ENCODE measurements around the gene FHAD1.

The FHAD1 gene

GRCh38 chr1:15402809-15403450, 155.9 kb downstream of the FHAD1 start:
- no peak for DNase-seq (ENCODE audit: low spot score in 2 of 2)
- Mint-ChIP-seq H3K27me3 (no peaks in the 10 kb centered on the region), H3K4me3 (no peak overlapping the region), H3K4me1 (peaks cover 4% of the 10 kb centered on the region), H3K9me3 (peaks cover 3% of the 10 kb centered on the region), H3K27ac (no peak overlapping the region), H3K36me3 (peaks cover 2% of the 10 kb centered on the region)
- no peak for ATAC-seq (ENCODE audit: low read depth)

- H3K27ac Mint-ChIP-seq, result no peak overlapping the region
Observed at GRCh38 chr1:15403962-15404580, 157.0 kb downstream of the FHAD1 start.

GRCh38 chr1:15405106-15405850, 158.3 kb downstream of the FHAD1 start:
- DNase-seq (ENCODE audit: low spot score in 2 of 2), result no peak
- no peaks in the 10 kb centered on the region for H3K9me3 Mint-ChIP-seq
- H3K4me3 Mint-ChIP-seq, result no peak overlapping the region
- no peak overlapping the region for H3K27ac Mint-ChIP-seq
- no peak for ATAC-seq (ENCODE audit: low read depth)
- no peaks in the 10 kb centered on the region for H3K27me3 Mint-ChIP-seq
- H3K36me3 Mint-ChIP-seq, result no peaks in the 10 kb centered on the region
- peaks cover 9% of the 10 kb centered on the region for H3K4me1 Mint-ChIP-seq

More at GRCh38 chr1:15403962-15404580, 157.0 kb downstream of the FHAD1 start:
- peaks cover 3% of the 10 kb centered on the region for H3K9me3 Mint-ChIP-seq
- H3K4me1 Mint-ChIP-seq, result peaks cover 6% of the 10 kb centered on the region
- ATAC-seq (ENCODE audit: low read depth) (no peak), DNase-seq (ENCODE audit: low spot score in 2 of 2) (no peak)
- H3K27me3 Mint-ChIP-seq, result no peaks in the 10 kb centered on the region
- no peak overlapping the region for H3K4me3 Mint-ChIP-seq
- no peaks in the 10 kb centered on the region for H3K36me3 Mint-ChIP-seq

- H3K9me3 Mint-ChIP-seq, result no peaks in the 10 kb centered on the region
- H3K27me3 Mint-ChIP-seq, result no peaks in the 10 kb centered on the region
- H3K27ac Mint-ChIP-seq, result peak overlapping the region; percentile 99
- ATAC-seq (ENCODE audit: low read depth), result no peak
- peaks cover 21% of the 10 kb centered on the region for H3K4me1 Mint-ChIP-seq
- no peak overlapping the region for H3K4me3 Mint-ChIP-seq
- H3K36me3 Mint-ChIP-seq, result peaks cover 2% of the 10 kb centered on the region
- no peak for DNase-seq (ENCODE audit: low spot score in 2 of 2)
Observed at GRCh38 chr1:15406614-15407559, 159.9 kb downstream of the FHAD1 start.

GRCh38 chr1:15407580-15407979, 160.6 kb downstream of the FHAD1 start:
- DNase-seq (ENCODE audit: low spot score in 2 of 2) (no peak), ATAC-seq (ENCODE audit: low read depth) (no peak)
- Mint-ChIP-seq H3K27me3 (no peaks in the 10 kb centered on the region), H3K4me1 (peaks cover 24% of the 10 kb centered on the region), H3K36me3 (peaks cover 2% of the 10 kb centered on the region), H3K27ac (peak overlapping the region; percentile 99), H3K4me3 (no peak overlapping the region), H3K9me3 (no peaks in the 10 kb centered on the region)

- no peaks in the 10 kb centered on the region for H3K27me3 Mint-ChIP-seq
- DNase-seq (ENCODE audit: low spot score in 2 of 2) (peak in 1 of 2 donors; percentile 79), ATAC-seq (ENCODE audit: low read depth) (peak; percentile 2)
- H3K4me1 Mint-ChIP-seq, result peaks cover 26% of the 10 kb centered on the region
- H3K27ac Mint-ChIP-seq, result peak overlapping the region; percentile 99
- H3K36me3 Mint-ChIP-seq, result peaks cover 2% of the 10 kb centered on the region
- H3K4me3 Mint-ChIP-seq, result peak overlapping the region; percentile 99
- H3K9me3 Mint-ChIP-seq, result no peaks in the 10 kb centered on the region
Observed at GRCh38 chr1:15408890-15409387, 161.9 kb downstream of the FHAD1 start.

GRCh38 chr1:15409388-15410222, 162.6 kb downstream of the FHAD1 start, which contains the start of gene EFHD2:
Gene EFHD2, plus strand, starts transcription at chr1:15409888. Its CDS starts 84 bp downstream, at chr1:15409972.
- Mint-ChIP-seq H3K36me3 (peaks cover 2% of the 10 kb centered on the region), H3K9me3 (no peaks in the 10 kb centered on the region), H3K4me3 (peak within 1 kb of the TSS; percentile 99), H3K27ac (peak within 1 kb of the TSS; percentile 99), H3K27me3 (no peaks in the 10 kb centered on the region), H3K4me1 (peaks cover 28% of the 10 kb centered on the region)
- ATAC-seq (ENCODE audit: low read depth) (peak; percentile 70), DNase-seq (ENCODE audit: low spot score in 2 of 2) (peak; percentile 88 to 90)

- H3K4me3 Mint-ChIP-seq, result peak overlapping the region; percentile 99
Observed at GRCh38 chr1:15410223-15410883, 163.3 kb downstream of the FHAD1 start.

GRCh38 chr1:15410884-15411245, 163.8 kb downstream of the FHAD1 start:
- no peaks in the 10 kb centered on the region for H3K27me3 Mint-ChIP-seq
- peak overlapping the region; percentile 99 for H3K27ac Mint-ChIP-seq
- H3K36me3 Mint-ChIP-seq, result peaks cover 2% of the 10 kb centered on the region
- peaks cover 33% of the 10 kb centered on the region for H3K4me1 Mint-ChIP-seq
- ATAC-seq (ENCODE audit: low read depth) (no peak), DNase-seq (ENCODE audit: low spot score in 2 of 2) (no peak)
- no peaks in the 10 kb centered on the region for H3K9me3 Mint-ChIP-seq
- H3K4me3 Mint-ChIP-seq, result peak overlapping the region; percentile 99

More at GRCh38 chr1:15410223-15410883, 163.3 kb downstream of the FHAD1 start:
- Mint-ChIP-seq H3K27me3 (no peaks in the 10 kb centered on the region), H3K36me3 (peaks cover 2% of the 10 kb centered on the region), H3K9me3 (no peaks in the 10 kb centered on the region), H3K4me1 (peaks cover 29% of the 10 kb centered on the region), H3K27ac (peak overlapping the region; percentile 99)
- DNase-seq (ENCODE audit: low spot score in 2 of 2) (no peak), ATAC-seq (ENCODE audit: low read depth) (no peak)

- H3K9me3 Mint-ChIP-seq, result no peaks in the 10 kb centered on the region
- H3K36me3 Mint-ChIP-seq, result peaks cover 2% of the 10 kb centered on the region
- ATAC-seq (ENCODE audit: low read depth), result peak; percentile 58
Observed at GRCh38 chr1:15411593-15412137, 164.6 kb downstream of the FHAD1 start.

GRCh38 chr1:15412175-15412800, 165.3 kb downstream of the FHAD1 start:
- Mint-ChIP-seq H3K36me3 (peaks cover 2% of the 10 kb centered on the region), H3K27ac (peak overlapping the region; percentile 99), H3K9me3 (no peaks in the 10 kb centered on the region), H3K4me1 (peaks cover 45% of the 10 kb centered on the region), H3K27me3 (no peaks in the 10 kb centered on the region), H3K4me3 (peak overlapping the region; percentile 99)
- ATAC-seq (ENCODE audit: low read depth), result no peak
- DNase-seq (ENCODE audit: low spot score in 2 of 2), result no peak

More at GRCh38 chr1:15411593-15412137, 164.6 kb downstream of the FHAD1 start:
- peak overlapping the region; percentile 99 for H3K27ac Mint-ChIP-seq
- peak; percentile 71 to 74 for DNase-seq (ENCODE audit: low spot score in 2 of 2)
- H3K27me3 Mint-ChIP-seq, result no peaks in the 10 kb centered on the region
- peaks cover 41% of the 10 kb centered on the region for H3K4me1 Mint-ChIP-seq
- peak overlapping the region; percentile 99 for H3K4me3 Mint-ChIP-seq

- no peak overlapping the region for H3K27ac Mint-ChIP-seq
- H3K9me3 Mint-ChIP-seq, result no peaks in the 10 kb centered on the region
- no peak for ATAC-seq (ENCODE audit: low read depth)
- no peak for DNase-seq (ENCODE audit: low spot score in 2 of 2)
- peaks cover 49% of the 10 kb centered on the region for H3K4me1 Mint-ChIP-seq
- H3K4me3 Mint-ChIP-seq, result peak overlapping the region; percentile 21
- H3K27me3 Mint-ChIP-seq, result no peaks in the 10 kb centered on the region
- H3K36me3 Mint-ChIP-seq, result peaks cover 2% of the 10 kb centered on the region
Observed at GRCh38 chr1:15412843-15413242, 165.8 kb downstream of the FHAD1 start.

All from memory B cell (primary cell).